Measurements from ENCODE around the gene RBMS1. TPM values are rescaled to one million over a fixed set of nuclear protein-coding genes. Genes with fewer than 3 reads are reported as not detected.

RBMS1 gene
- total and polyA plus RNA-seq, 2 of the 4 experiments (the other 2 are of a cell fraction) = 43.5 to 64.9 TPM

DNA sequence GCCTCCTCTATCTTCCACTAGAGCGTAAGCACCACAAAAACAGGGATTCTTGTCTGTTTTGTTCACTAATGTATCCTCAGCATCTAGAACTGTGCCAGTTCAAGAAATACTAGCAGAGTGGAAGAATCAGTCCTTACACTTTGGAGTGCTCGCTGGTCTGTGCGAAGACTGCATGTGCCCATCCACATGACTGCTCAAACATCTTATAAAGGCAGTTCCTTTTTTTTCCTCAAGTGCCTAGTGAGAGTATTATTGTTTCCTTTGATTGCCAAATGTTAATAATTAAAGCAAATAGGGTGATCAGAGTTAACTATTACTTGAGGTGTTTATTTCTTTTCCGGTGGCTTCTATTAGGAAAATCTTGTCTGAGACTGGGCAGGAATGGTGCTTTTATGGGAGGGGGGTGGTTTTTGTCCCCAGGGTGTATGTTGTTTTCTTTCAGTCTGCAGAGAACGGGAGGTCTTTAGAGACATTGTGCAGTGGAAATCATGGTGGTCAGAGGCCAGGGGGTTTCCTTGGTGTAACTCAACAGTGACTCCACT, 247.9 kb downstream of the RBMS1 start:
- no TSS peak for BruUV-seq (replicated peaks)
- Histone ChIP-seq H2AK9ac (replicated peaks; ENCODE audit: low read depth, low read length, poor library complexity) (no peak overlapping the region), H2AFZ (replicated peaks; ENCODE audit: low read length, poor library complexity) (no peak overlapping the region), H3K4me3 (ENCODE audit: insufficient read depth, low read depth, low read length) (no peak overlapping the region), H3K9me1 (ENCODE audit: insufficient read depth, low read length) (no peaks in the 10 kb centered on the region; the same call in 1 of the 2 replicates), H2BK15ac (ENCODE audit: low read depth, low read length) (no peak overlapping the region), H3K56ac (ENCODE audit: extremely low read depth, insufficient read depth, low read length) (no peak overlapping the region), H3K36me3 (ENCODE audit: control insufficient read depth, insufficient read depth, low read length) (no peaks in the 10 kb centered on the region), H4K91ac (ENCODE audit: insufficient read depth, low read depth, low read length) (no peak overlapping the region), H3K4me1 (ENCODE audit: control insufficient read depth, insufficient read depth, low read length) (peaks cover 7% of the 10 kb centered on the region), H3K9ac (ENCODE audit: low read depth, low read length) (no peak overlapping the region), H2BK5ac (ENCODE audit: low read depth, low read length, poor library complexity, severe bottlenecking) (no peak overlapping the region), H3K18ac (ENCODE audit: low read depth, low read length) (no peak overlapping the region), H3K14ac (replicated peaks; ENCODE audit: low read depth, low read length) (no peak overlapping the region; the same call in 1 of the 2 replicates), H3K27ac (ENCODE audit: insufficient read depth, low read length) (no peak overlapping the region), H2BK20ac (ENCODE audit: low read depth, low read length) (peak overlapping the region; percentile 16; the same call in 1 of the 2 replicates), H3K79me1 (ENCODE audit: low read depth in 1 of 2, low read length in 2 of 2) (no peaks in the 10 kb centered on the region), H3K23ac (ENCODE audit: low read depth, low read length) (no peak overlapping the region), H3K4me2 (ENCODE audit: low read depth, low read length) (no peak overlapping the region), H4K8ac (ENCODE audit: low read depth in 2 of 2, low read length in 2 of 2) (no peak overlapping the region), H2AK5ac (ENCODE audit: low read depth, low read length) (no peak overlapping the region), H3K27me3 (ENCODE audit: control insufficient read depth, insufficient read depth, low read length) (no peaks in the 10 kb centered on the region), H3K4ac (ENCODE audit: low read depth, low read length) (no peak overlapping the region), H2BK120ac (ENCODE audit: low read depth, low read length) (no peak overlapping the region), H4K20me1 (ENCODE audit: insufficient read depth, low read length) (no peaks in the 10 kb centered on the region), H4K5ac (ENCODE audit: low read depth, low read length) (no peak overlapping the region), H3K9me3 (ENCODE audit: control insufficient read depth, insufficient read depth, low read length) (no peaks in the 10 kb centered on the region)
- TF ChIP-seq NFE2L2 (IDR thresholded peaks at IDR 0.05; ENCODE audit: low read depth, low read length) = no peak
- TF ChIP-seq, protein P1, sequence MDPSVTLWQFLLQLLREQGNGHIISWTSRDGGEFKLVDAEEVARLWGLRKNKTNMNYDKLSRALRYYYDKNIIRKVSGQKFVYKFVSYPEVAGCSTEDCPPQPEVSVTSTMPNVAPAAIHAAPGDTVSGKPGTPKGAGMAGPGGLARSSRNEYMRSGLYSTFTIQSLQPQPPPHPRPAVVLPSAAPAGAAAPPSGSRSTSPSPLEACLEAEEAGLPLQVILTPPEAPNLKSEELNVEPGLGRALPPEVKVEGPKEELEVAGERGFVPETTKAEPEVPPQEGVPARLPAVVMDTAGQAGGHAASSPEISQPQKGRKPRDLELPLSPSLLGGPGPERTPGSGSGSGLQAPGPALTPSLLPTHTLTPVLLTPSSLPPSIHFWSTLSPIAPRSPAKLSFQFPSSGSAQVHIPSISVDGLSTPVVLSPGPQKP (IDR thresholded peaks at IDR 0.05; ENCODE audit: borderline replicate concordance, low read depth, low read length) = no peak
- TF ChIP-seq SMC3 (IDR thresholded peaks at IDR 0.05; ENCODE audit: low read depth, low read length) = no peak
- no peak for TF ChIP-seq FOS (IDR thresholded peaks at IDR 0.05; ENCODE audit: low read depth, low read length)
- TF ChIP-seq MAFK (IDR thresholded peaks at IDR 0.05; ENCODE audit: low read depth, low read length) = no peak
- no peak for TF ChIP-seq POLR2A (IDR thresholded peaks at IDR 0.05; ENCODE audit: low read depth, low read length)
- no peak for TF ChIP-seq MXI1 (IDR thresholded peaks at IDR 0.05; ENCODE audit: borderline replicate concordance, low read depth, low read length)
- no peak for TF ChIP-seq CHD1 (IDR thresholded peaks at IDR 0.05; ENCODE audit: low read depth, low read length)
- no peak for TF ChIP-seq RFX5 (IDR thresholded peaks at IDR 0.05; ENCODE audit: low read depth, low read length)
- TF ChIP-seq, protein P2, sequence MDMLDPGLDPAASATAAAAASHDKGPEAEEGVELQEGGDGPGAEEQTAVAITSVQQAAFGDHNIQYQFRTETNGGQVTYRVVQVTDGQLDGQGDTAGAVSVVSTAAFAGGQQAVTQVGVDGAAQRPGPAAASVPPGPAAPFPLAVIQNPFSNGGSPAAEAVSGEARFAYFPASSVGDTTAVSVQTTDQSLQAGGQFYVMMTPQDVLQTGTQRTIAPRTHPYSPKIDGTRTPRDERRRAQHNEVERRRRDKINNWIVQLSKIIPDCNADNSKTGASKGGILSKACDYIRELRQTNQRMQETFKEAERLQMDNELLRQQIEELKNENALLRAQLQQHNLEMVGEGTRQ (IDR thresholded peaks at IDR 0.05; ENCODE audit: low read depth, low read length) = no peak
- TF ChIP-seq CEBPB (IDR thresholded peaks at IDR 0.05; ENCODE audit: low read depth, low read length) = no peak
- TF ChIP-seq MAZ (IDR thresholded peaks at IDR 0.05; ENCODE audit: borderline replicate concordance, low read depth, low read length) = no peak
- TF ChIP-seq RCOR1 (IDR thresholded peaks at IDR 0.05; ENCODE audit: insufficient replicate concordance, low read length) = no peak
- TF ChIP-seq RAD21 (IDR thresholded peaks at IDR 0.05; ENCODE audit: low read length) = no peak
- TF ChIP-seq BHLHE40 (IDR thresholded peaks at IDR 0.05; ENCODE audit: low read depth, low read length) = no peak
- ChIA-PET POLR2A (ENCODE audit: unreplicated experiment) (interaction anchor here (0.7 kb wide), 1 partner anchor 26 kb away, joined by 4 read pairs; no protein-coding TSS in a partner anchor), CTCF (no interaction called here)
- ATAC-seq (ENCODE audit: low read depth) = no peak
- DNase-seq = no peak
- dilution Hi-C loops (cut with HindIII; ENCODE audit: low sequenced_read_pairs, unreplicated experiment) (no loop called here), intact Hi-C loops (cut with micrococcal nuclease) (no loop called here), in situ Hi-C loops (cut with MboI; ENCODE audit: low sequenced_read_pairs) (no loop called here)
- 89% methylated on average over 1 of the region's 5 CpGs; no CpG with 5 or more reads in 1 of the 2 experiments for WGBS, 2 experiments (ENCODE audit: extremely low coverage in 2 of 2, insufficient read length in 1 of 2)

Measured in IMR-90 (cell line).